VCaP (cell line): ENCODE data around the gene SIPA1L2.

Experiments used
- H3K27ac ChIP-seq: fragments of 450-650 bp; 2 replicates; pipeline ENCODE4 v1.5.1; 2017
- CTCF ChIP-seq: fragments of 450-650 bp; conservative IDR thresholded peaks from 2 replicates; pipeline ENCODE4 v1.5.1; 2017; ENCODE audit warnings: mild to moderate bottlenecking, moderate library complexity

SIPA1L2 gene

GRCh38 chr1:232625319-232625868 lies 4.5 kb downstream of the SIPA1L2 start:
- no peak for TF ChIP-seq CTCF

DNA sequence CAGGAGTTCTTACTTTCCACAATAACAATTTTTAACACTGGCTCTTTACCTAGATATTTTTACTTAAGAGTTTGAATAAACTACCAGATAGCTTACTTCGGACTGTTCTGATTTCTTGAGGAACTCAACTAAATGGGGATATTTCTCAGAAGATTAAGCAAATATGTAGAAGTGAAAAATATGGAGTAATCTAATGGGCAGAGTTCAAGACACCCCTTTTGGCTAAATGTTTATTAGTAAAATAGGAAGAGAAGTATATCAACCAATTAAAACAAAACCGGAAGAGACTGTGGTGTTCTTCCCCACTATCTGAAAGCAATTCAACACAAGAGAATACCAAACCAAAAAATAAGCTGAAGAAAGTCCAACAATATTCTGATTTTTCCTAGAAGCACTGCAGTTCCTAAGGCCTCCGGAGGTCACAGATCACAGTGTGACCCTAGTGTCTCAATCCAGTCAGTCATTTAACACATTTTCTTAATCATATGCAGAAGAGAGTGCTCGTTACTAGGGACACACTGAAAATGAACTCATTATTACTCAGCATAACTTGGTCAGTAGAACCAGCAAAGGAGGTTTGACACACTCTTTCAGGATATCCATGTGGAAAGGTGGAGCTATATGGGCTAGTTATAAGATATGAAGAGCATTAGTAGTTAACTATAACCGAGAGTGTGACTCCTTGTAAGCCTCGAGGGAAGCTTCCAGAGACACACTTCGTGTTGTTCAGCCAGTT lies 5.2 kb downstream of the SIPA1L2 start:
- TF ChIP-seq CTCF, result no peak

More at GRCh38 chr1:232625319-232625868, 4.5 kb downstream of the SIPA1L2 start:
- H3K27ac ChIP-seq, result no peak overlapping the region

DNA sequence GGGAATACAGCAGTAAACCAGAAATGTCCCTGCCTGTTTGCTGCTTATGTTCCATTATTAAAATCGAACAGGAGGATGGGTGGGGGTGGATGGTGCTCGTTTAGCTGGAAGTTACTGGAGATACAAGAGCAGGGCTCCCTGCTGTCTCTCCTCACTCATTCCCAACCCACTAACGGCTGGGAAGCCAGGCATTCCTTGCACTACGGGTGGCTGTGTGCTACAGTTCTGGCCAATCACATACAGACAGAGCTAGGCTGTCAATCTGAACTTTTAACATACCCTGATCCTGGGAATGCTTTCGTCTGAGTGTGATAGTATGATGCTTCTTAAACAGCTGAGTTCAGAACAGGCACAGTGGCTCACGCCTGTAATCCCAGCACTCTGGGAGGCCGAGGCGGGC lies 7.0 kb downstream of the SIPA1L2 start:
- TF ChIP-seq CTCF, result no peak
- H3K27ac ChIP-seq, result no peak overlapping the region

More for the DNA sequence above, 5.2 kb downstream of the SIPA1L2 start:
- H3K27ac ChIP-seq, result no peak overlapping the region

DNA sequence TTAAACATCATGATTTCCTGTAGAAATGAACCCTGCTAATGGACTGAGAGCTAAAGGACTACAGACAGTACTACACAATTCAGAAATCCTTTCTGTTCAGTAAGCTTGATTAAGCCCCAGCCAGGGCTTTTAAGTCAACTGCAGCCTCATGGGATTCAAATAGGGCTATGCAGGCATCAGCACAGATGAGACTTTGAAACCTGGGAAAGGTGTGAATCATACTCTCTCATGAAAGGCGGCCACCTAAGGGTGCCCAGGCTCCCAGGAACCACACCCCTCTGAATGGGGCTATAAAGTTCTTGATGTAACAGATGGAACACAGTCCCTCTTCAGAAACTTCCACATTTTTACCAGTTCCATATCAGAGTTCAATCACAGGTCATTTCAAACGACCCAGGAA lies 7.6 kb downstream of the SIPA1L2 start:
- no peak overlapping the region for H3K27ac ChIP-seq
- no peak for TF ChIP-seq CTCF

DNA sequence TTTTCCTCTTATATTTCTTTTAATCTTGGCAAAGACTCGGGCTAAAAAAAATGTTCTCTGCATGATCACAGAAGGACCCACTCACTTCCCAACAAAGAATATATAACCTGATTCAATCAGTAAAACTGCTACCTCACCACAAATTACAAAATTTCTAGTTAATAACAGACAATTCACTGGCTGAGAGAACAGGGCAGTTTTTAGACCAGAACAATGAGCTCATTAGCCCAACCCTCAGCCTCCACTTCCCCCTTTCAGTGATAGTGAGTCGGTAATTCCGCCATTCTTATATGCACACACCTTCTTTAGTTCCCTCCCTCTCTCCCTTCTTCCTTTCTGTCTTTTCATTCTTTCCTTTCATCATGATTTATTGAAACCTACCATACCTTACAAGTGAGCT lies 8.9 kb downstream of the SIPA1L2 start:
- TF ChIP-seq CTCF, result no peak
- no peak overlapping the region for H3K27ac ChIP-seq

- no peak for TF ChIP-seq CTCF
- no peak overlapping the region for H3K27ac ChIP-seq
Measured at GRCh38 chr1:232620356-232620969, 9.5 kb downstream of the SIPA1L2 start.

- no peak overlapping the region for H3K27ac ChIP-seq
- no peak for TF ChIP-seq CTCF
Measured at GRCh38 chr1:232617237-232617636, 12.7 kb downstream of the SIPA1L2 start.
